Stimulated activated CD4-positive, alpha-beta T cell treated with anti-CD3 and anti-CD28 coated beads, Interleukin-12 subunit alpha, Interleukin-12 subunit beta, amount 100 ng/mL, for 4 hours (primary cell): ENCODE results near the gene BMP8B.
A peak's percentile ranks its signal among the peaks of the same experiment; 100 is the strongest.
"Not testable (repeated sequence)": the region's sequence is repeated elsewhere in the genome, so short reads cannot be mapped to it uniquely, and the experiment has no call there.

Source experiments
- DNase-seq: peaks from one replicate; pipeline ENCODE4 v3.0.0-alpha.2; 2020

Gene BMP8B

GRCh38 chr1:39788758-39789570, at the start of gene BMP8B:
TSS of gene BMP8B (minus strand) at chr1:39788865. CDS start at chr1:39788485, 380 bp downstream.
- DNase-seq = peak; percentile 39

- no peak for DNase-seq
Observed at GRCh38 chr1:39836595-39837110, 48.0 kb upstream of the BMP8B start.

GRCh38 chr1:39835935-39836594, 47.4 kb upstream of the BMP8B start:
- DNase-seq = no peak

GRCh38 chr1:39835110-39835509, 46.4 kb upstream of the BMP8B start:
- no peak for DNase-seq

- no peak for DNase-seq
Observed at GRCh38 chr1:39833621-39834385, 45.1 kb upstream of the BMP8B start.

GRCh38 chr1:39833121-39833520, 44.5 kb upstream of the BMP8B start:
- DNase-seq = no peak

GRCh38 chr1:39832294-39832693, 43.6 kb upstream of the BMP8B start:
- DNase-seq = no peak

GRCh38 chr1:39829791-39830533, 41.3 kb upstream of the BMP8B start:
- no peak for DNase-seq

GRCh38 chr1:39828734-39829133, 40.1 kb upstream of the BMP8B start:
- no peak for DNase-seq

- DNase-seq = not testable (repeated sequence)
Observed at GRCh38 chr1:39828255-39828654, 39.6 kb upstream of the BMP8B start.

- no peak for DNase-seq
Observed at GRCh38 chr1:39827201-39827600, 38.5 kb upstream of the BMP8B start.

- no peak for DNase-seq
Observed at GRCh38 chr1:39826583-39826982, 37.9 kb upstream of the BMP8B start.

- DNase-seq = no peak
Observed at GRCh38 chr1:39825432-39825941, 36.8 kb upstream of the BMP8B start.

- DNase-seq = not testable (repeated sequence)
Observed at GRCh38 chr1:39823450-39823849, 34.8 kb upstream of the BMP8B start.

- no peak for DNase-seq
Observed at GRCh38 chr1:39822146-39822545, 33.5 kb upstream of the BMP8B start.

GRCh38 chr1:39819091-39819812, 30.6 kb upstream of the BMP8B start:
- no peak for DNase-seq

- no peak for DNase-seq
Observed at GRCh38 chr1:39818482-39818881, 29.8 kb upstream of the BMP8B start.

- DNase-seq = peak; percentile 46
Observed at GRCh38 chr1:39817091-39817932, 28.6 kb upstream of the BMP8B start.

- DNase-seq = peak; percentile 34
Observed at GRCh38 chr1:39816415-39817090, 27.9 kb upstream of the BMP8B start.

GRCh38 chr1:39812913-39813312, 24.2 kb upstream of the BMP8B start:
- no peak for DNase-seq
